IPS DF 6.9 (cell line): ENCODE measurements around the gene SNX25.
"Not testable (repeated sequence)": the region's sequence is repeated elsewhere in the genome, so short reads cannot be mapped to it uniquely, and the experiment has no call there.

Source experiments
- DNase-seq: peaks from one replicate; pipeline ENCODE4 v3.0.0-alpha.2; 2013; ENCODE audit warnings: low read depth, low spot score
- H3K27ac ChIP-seq: one replicate; pipeline ENCODE4 v1.5.1; 2013; ENCODE audit warnings: low read length, control low read depth
- H3K27me3 ChIP-seq: 2 replicates; pipeline ENCODE4 v1.6.1; 2013; ENCODE audit warnings: mild to moderate bottlenecking, low read length; ENCODE audit not compliant: control insufficient read depth, insufficient read depth
- H3K36me3 ChIP-seq: 2 replicates; pipeline ENCODE4 v1.6.1; 2013; ENCODE audit warnings: low read length; ENCODE audit not compliant: control insufficient read depth, insufficient read depth
- H3K4me1 ChIP-seq: 2 replicates; pipeline ENCODE4 v1.6.1; 2013; ENCODE audit warnings: low read length; ENCODE audit not compliant: control insufficient read depth, insufficient read depth
- H3K4me3 ChIP-seq: 2 replicates; pipeline ENCODE4 v1.5.1; 2013; ENCODE audit warnings: mild to moderate bottlenecking, low read length
- H3K9me3 ChIP-seq: 2 replicates; pipeline ENCODE4 v1.6.1; 2013; ENCODE audit warnings: low read length, inconsistent platforms; ENCODE audit not compliant: control insufficient read depth, insufficient read depth
- WGBS: extraction: QIAGEN DNeasy Blood & Tissue Kit; methylation state at CpG from one replicate; pipeline ENCODE4 v1.1.7; 2013; ENCODE audit warnings: mixed read lengths, missing lambda C conversion rate; ENCODE audit not compliant: insufficient read length, insufficient coverage; 5-methylcytosine and 5-hydroxymethylcytosine counted together

The SNX25 gene

GRCh38 chr4:185317880-185318279 is 108.5 kb downstream of the SNX25 start:
- WGBS: no CpG with 5 or more reads among the region's 1 CpG
- H3K4me3 ChIP-seq: no peak overlapping the region
- no peaks in the 10 kb centered on the region for H3K9me3 ChIP-seq
- no peaks in the 10 kb centered on the region for H3K36me3 ChIP-seq
- no peaks in the 10 kb centered on the region; the same call in 1 of the 2 replicates for H3K4me1 ChIP-seq
- no peak for DNase-seq
- no peaks in the 10 kb centered on the region for H3K27me3 ChIP-seq
- no peak overlapping the region for H3K27ac ChIP-seq

- H3K36me3 ChIP-seq: no peaks in the 10 kb centered on the region
- H3K27me3 ChIP-seq: no peaks in the 10 kb centered on the region
- no CpG with 5 or more reads among the region's 2 CpGs for WGBS
- no peak overlapping the region for H3K4me3 ChIP-seq
- H3K27ac ChIP-seq: no peak overlapping the region
- H3K9me3 ChIP-seq: no peaks in the 10 kb centered on the region
- H3K4me1 ChIP-seq: no peaks in the 10 kb centered on the region; the same call in 1 of the 2 replicates
- DNase-seq: no peak
Measured at GRCh38 chr4:185318679-185319078, 109.3 kb downstream of the SNX25 start.

- Histone ChIP-seq H3K9me3 (no peaks in the 10 kb centered on the region), H3K4me1 (no peaks in the 10 kb centered on the region), H3K4me3 (no peak overlapping the region), H3K27ac (no peak overlapping the region), H3K27me3 (no peaks in the 10 kb centered on the region), H3K36me3 (no peaks in the 10 kb centered on the region)
- no CpG with 5 or more reads among the region's 2 CpGs for WGBS
- DNase-seq: no peak
Measured at GRCh38 chr4:185322803-185323202, 113.4 kb downstream of the SNX25 start.

GRCh38 chr4:185323606-185324005 is 114.2 kb downstream of the SNX25 start:
- Histone ChIP-seq H3K27ac (no peak overlapping the region), H3K27me3 (no peaks in the 10 kb centered on the region), H3K4me1 (no peaks in the 10 kb centered on the region), H3K4me3 (no peak overlapping the region), H3K36me3 (no peaks in the 10 kb centered on the region), H3K9me3 (no peaks in the 10 kb centered on the region)
- WGBS: no CpG with 5 or more reads among the region's 1 CpG
- no peak for DNase-seq

GRCh38 chr4:185324361-185324760 is 115.0 kb downstream of the SNX25 start:
- H3K4me1 ChIP-seq, H3K27me3 ChIP-seq, DNase-seq, H3K4me3 ChIP-seq, H3K36me3 ChIP-seq, H3K9me3 ChIP-seq, H3K27ac ChIP-seq: not testable (repeated sequence)
- no CpG with 5 or more reads among the region's 6 CpGs for WGBS

GRCh38 chr4:185325721-185326120 is 116.3 kb downstream of the SNX25 start:
- WGBS: no CpG with 5 or more reads among the region's 1 CpG
- DNase-seq, H3K9me3 ChIP-seq: not testable (repeated sequence)

GRCh38 chr4:185328586-185328985 is 119.2 kb downstream of the SNX25 start:
- Histone ChIP-seq H3K27ac (no peak overlapping the region), H3K36me3 (no peaks in the 10 kb centered on the region), H3K27me3 (no peaks in the 10 kb centered on the region), H3K4me1 (no peaks in the 10 kb centered on the region), H3K4me3 (no peak overlapping the region), H3K9me3 (peaks cover 2% of the 10 kb centered on the region; the same call in 1 of the 2 replicates)
- WGBS: no CpG with 5 or more reads among the region's 7 CpGs
- DNase-seq: no peak

More at GRCh38 chr4:185325721-185326120, 116.3 kb downstream of the SNX25 start:
- not testable (repeated sequence) for H3K4me1 ChIP-seq, H3K36me3 ChIP-seq, H3K4me3 ChIP-seq, H3K27ac ChIP-seq, H3K27me3 ChIP-seq

GRCh38 chr4:185329879-185330510 is 120.6 kb downstream of the SNX25 start:
- DNase-seq, H3K27ac ChIP-seq, H3K4me3 ChIP-seq, H3K36me3 ChIP-seq, H3K27me3 ChIP-seq, H3K9me3 ChIP-seq, H3K4me1 ChIP-seq: not testable (repeated sequence)
- WGBS: no CpG with 5 or more reads among the region's 2 CpGs

GRCh38 chr4:185332575-185333464 is 123.4 kb downstream of the SNX25 start:
- no peaks in the 10 kb centered on the region for H3K4me1 ChIP-seq
- no CpG with 5 or more reads among the region's 3 CpGs for WGBS
- no peaks in the 10 kb centered on the region for H3K36me3 ChIP-seq
- no peak overlapping the region for H3K4me3 ChIP-seq
- peaks cover 2% of the 10 kb centered on the region; the same call in 1 of the 2 replicates for H3K9me3 ChIP-seq
- DNase-seq: no peak
- no peaks in the 10 kb centered on the region for H3K27me3 ChIP-seq
- no peak overlapping the region for H3K27ac ChIP-seq

GRCh38 chr4:185334326-185334725 is 124.9 kb downstream of the SNX25 start:
- Histone ChIP-seq H3K4me3 (no peak overlapping the region), H3K36me3 (no peaks in the 10 kb centered on the region), H3K27me3 (no peaks in the 10 kb centered on the region), H3K27ac (no peak overlapping the region), H3K9me3 (peaks cover 2% of the 10 kb centered on the region; the same call in 1 of the 2 replicates), H3K4me1 (no peaks in the 10 kb centered on the region)
- no CpG with 5 or more reads among the region's 4 CpGs for WGBS
- no peak for DNase-seq
